Stimulated activated CD4-positive, alpha-beta T cell treated with anti-CD3 and anti-CD28 coated beads, Interleukin-1b, Interleukin-23, amount 100 ng/mL, for 24 hours (primary cell): Measurements from ENCODE around the gene ENTPD1.

ENCODE experiments used
- DNase-seq, 4 experiments: peaks; one replicate each; pipeline ENCODE4 v3.0.0-alpha.2; 2020; ENCODE audit warnings: low read depth in 4 of 4, low spot score in 1 of 4

ENTPD1 gene

DNA sequence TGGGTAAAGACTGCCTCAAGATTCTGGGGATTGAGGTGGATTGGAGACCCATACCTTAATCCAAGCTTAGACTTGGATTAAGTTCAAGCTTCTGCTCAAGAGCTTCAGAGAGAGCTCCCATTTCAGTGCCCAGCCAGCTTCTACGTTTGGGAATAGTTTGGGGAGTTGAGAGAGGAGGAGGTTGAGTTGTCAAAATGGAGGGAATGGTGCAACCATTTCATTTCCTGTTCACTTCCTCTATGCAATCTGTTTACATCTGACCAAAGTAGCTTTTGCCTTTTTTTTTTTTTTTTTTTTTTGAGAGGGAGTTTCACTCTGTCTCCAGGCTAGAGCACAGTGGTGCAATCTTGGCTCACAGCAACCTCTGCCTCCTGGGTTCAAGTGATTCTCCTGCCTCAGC, 65.8 kb downstream of the ENTPD1 start:
- no peak for DNase-seq

DNA sequence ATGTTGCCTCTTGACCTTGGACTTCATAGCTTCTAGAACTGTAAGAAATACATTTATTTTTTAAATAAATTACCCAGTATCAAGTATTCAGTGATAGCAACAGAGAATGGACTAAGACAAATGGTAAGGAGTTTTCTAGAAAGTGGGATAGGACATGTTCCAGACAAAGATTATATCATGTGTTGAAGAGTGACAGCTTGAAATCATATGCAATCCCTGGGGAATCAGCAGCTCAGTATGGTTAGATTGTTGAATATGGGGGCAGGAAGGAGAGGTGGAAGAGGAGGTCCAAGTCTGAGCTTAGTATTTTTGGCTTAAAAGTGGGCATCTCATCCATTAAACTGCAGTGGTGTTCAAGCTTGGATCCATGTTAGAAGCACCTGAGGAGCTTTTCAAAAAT, 74.1 kb downstream of the ENTPD1 start:
- no peak for DNase-seq

DNA sequence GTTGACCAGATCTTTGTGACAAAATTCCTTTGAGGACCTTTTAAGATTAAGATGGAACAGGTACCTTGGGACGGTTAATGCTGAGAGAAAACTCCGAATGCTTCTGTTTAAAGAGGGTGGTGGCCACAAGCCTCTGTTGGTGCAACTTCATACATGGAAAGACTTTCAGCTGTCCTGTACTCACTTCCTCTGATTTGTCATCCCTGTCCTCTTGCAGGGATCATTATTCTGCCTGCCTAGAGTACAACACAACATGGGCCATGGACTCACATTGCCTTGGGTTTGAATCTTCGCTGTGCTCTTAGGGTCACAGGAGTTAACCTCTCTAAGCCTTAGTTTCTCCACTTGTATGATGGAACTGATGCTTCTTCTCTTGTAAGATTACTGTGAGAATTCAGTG, 75.1 kb downstream of the ENTPD1 start:
- DNase-seq: no peak

DNA sequence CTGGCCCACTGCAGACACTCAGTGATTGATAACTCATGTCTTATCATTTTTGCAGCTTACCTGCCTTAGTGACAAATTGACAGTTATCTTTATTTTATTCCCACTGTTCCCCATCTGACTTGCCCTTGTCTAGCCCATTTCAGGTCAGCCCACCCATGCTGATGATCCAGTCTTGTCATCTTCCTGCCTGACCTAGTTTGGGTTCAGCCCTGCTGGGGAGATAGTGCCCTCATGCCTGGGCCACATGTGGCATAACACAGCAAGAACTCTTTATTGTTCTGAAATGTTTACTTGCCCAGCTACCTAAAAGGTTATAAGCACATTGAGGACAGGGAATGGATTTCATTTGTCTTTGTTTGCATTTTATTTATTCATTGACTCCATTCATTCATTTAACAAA, 75.6 kb downstream of the ENTPD1 start:
- no peak for DNase-seq

DNA sequence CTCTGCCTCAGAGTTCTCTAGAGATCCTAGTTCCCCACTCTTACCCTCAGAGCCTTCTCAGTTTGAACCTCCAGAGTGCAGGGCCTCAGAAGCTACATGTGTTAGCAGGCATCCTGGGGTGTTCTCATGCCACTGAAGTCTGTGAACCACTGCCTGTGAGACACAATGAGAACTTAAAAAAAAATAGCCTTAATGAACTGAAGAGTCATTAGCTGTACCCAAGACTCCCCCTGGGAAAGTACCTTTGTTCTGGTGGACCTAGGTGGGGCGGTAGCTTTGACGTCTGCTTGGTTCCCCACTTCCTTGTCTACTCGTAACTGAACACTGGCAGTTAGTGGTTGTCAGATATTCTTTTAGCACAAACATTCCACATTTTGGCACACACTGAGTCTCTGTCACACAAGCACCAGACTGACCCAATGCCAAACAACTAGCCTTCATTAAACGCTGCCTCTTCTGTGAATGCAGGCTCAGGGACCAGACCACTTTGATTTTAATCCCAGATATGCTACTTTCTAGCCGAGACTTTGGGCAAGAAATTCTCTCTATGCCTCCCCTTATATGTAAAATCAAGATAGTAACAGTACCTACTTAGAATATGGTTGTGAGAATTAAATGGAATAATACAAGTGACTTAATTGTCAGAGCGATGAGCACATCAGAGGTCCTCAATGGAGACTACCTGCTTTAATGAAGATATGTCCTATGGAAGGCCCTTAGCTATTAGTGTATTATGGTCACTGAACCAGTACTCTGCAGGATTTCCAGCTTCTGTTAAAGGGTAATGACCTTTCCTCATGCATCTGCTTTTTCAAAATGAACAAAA, 76.5 kb downstream of the ENTPD1 start:
- no peak for DNase-seq

DNA sequence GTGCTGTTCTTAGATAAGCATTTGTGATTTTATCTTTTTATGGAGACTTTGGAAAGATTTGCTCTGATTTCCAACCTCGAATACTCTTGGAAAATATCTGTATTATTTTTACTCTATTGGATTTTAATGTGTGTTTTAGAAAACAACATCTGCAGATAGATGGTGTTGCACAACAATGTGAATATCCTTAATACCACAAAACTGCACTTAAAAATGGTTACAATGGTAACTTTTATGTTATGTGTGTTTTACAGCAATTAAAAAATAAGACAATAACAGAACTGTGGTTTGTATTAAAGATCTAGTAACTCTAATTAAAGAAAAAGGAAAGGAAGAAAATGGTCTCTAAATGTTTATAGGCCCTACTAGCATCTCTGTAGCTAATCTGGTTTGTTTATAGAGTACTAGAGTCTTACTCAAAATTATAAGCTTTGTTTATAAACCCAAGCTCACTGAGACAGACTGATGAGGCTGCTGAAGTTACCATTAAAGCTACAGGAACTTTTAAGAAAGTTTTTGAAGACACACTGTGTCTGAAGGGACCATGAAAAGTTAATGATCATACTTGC, 77.2 kb downstream of the ENTPD1 start:
- DNase-seq: no peak

DNA sequence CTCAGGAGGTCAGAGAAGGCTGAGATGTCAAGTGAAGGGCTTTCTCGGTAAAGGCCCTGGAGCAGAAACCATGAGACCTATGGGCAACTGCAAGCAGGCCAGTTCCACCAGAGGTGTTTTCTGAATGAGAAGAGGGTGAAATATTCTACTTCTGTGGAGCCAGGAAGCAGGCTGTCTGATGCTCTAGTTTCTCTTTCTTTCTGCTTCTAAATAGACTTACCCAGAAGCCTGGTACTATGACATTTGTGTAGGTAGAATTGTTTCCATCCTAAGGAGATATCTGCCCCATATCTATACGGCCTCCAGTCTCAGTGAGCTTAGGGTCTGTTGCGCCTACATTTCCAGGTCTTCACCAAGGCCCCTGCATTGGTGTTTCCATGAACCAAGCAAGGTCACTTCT, 78.4 kb downstream of the ENTPD1 start:
- no peak for DNase-seq

DNA sequence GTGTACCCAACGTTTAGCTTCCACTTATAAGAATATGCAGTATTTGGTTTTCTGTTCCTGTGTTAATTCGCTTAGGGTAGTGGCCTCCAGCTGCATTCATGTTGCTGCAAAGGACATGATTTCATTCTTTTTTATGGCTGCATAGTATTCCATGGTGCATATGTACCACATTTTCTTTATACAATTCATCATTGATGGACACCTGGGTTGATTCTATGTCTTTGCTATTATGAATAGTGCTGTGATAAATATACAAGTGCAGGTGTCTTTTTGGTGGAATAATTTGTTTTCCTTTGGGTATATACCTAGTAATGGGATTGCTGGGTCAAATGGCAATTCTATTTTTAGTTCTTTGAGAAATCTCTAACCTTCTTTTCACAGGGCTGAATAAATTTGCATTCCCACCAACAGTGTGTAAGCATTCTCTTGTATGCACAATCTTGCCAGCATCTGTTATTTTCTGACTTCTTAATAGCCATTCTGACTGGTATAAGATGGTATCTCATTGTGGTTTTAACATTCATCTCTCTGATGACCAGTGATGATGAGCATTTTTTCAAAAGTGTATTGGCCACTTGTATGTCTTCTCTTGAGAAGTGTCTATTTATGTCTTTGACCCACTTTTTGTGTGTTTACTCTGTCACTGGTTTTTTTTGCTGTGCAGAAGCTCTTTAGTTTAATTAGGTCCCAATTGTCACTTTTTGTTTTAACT, 79.3 kb downstream of the ENTPD1 start:
- no peak for DNase-seq

DNA sequence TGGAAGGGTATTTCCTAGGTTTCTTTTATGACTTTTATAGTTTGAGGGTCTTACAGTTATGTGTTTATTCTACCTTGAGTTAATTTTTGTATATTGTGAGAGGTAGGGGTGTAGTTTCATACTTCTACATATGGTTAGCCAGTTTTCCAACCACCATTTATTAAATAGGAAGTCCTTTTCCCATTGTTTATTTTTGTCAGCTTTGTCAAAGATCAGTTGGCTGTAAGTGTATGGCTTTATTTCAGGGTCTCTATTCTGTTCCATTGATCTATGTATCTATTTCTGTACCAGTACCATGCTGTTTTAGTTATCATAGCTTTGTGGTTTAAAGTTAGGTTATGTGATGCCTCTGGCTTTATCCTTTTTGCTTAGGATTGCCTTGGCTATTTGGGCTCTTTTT, 79.9 kb downstream of the ENTPD1 start:
- DNase-seq: no peak

DNA sequence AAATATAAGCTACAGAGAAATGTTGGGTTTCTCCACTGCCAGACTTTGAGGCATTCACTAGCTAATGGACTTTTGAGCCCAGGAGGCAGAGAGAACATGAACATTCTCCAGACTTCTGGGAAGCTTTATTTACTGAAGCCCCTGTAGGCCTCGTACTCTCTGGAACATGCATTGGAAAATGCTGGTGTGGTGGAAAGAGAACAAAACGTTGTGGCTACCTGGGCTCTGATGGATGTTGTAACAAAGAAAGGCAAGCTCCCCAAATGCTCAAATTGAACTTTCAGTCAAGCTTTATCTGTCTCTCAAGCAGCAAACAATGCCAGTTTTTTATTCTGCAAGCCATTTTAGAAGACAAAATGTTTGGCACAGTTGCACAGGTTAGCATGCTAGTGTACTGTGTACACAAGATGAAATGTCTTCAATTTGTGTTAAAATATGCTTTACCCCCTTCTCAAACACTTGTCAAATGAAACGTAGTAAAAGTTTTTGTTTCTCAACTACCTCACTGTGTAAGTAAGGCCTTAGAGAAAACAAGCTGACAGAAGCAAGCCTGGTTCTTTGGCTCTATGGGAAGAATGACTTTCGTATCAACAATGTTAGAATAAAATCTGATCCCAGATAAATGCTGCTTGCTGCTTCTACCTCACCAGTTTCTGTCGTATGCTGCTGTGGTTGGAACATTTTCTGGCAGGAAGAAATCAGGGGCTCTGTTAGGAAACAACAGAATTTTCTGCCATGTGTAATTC, 80.8 kb downstream of the ENTPD1 start:
- no peak for DNase-seq

DNA sequence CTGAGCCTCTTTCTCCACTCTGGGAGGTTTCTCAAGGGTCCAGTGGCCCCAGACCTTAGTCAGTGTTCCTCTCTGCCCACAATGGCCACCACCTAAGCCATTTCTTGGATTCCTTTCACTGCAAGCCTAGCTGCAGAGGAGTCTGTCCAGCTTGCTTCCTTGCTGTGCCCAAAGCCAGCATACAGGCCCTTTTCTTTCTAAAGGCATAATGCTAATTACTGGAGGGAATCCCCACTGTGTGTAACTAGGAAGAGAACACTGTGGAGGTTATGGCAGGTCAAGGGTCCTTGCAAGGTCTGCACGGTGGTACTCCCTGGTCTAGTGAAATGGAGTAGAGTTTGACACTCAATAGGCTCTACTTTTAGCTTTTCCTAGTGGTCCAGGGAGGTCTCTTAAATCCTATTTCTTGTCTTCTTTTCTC, 81.4 kb downstream of the ENTPD1 start:
- DNase-seq: no peak

DNA sequence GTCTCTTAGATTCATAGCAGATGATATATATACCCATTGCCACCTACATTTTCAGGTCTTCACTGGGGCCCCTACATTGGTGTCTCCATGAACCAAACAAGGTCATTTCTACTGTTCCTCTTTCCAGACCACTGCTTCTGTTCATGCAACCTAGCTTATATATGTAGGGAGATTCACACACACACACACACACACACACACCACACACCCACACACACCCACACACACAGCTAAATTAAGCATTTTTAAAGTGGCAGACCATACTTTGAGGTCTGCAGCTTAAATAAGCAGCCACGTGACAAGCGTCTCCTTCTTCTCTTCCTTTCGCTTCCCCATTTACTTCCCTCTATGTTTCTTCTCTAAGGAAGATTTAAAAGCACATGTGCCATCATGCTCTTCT, 81.8 kb downstream of the ENTPD1 start:
- DNase-seq: no peak

DNA sequence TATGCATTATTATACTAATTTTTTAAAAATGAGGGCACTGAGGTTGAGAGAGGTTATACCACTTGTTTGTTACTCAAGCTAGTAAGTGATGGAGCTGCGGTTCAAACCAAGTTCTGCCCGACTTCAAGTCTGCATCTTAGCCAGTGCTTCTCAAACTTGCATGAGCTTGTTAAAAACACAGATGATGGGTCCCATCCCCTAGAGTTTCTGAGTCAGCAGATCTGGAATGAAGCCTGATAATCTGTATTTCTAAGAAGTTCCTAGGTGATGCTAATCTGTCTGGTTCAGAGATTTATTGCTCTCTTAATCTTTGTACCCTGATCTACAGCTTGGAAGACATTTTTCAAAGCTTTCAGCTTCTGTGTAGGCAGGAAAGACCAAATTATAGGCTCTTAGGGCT, 84.2 kb downstream of the ENTPD1 start:
- DNase-seq: no peak

DNA sequence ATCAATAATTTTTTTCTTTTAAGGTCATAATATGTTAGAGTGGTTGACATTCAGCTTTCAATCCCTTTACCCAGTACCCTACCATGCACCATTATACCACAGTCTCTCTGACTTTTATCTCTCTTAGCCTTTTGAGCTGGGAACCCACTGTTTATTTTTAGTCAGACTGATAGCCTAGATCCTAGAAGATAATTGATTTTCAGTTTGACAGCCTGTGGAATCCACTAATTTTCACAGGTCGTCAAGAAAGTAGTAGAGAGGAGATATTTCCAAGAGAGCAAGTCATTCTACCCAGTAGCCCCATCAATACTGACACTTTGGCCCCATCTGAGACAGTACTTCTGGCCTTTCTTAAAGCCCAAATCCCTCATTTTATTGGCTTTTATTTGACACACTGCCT, 84.7 kb downstream of the ENTPD1 start:
- DNase-seq: no peak

DNA sequence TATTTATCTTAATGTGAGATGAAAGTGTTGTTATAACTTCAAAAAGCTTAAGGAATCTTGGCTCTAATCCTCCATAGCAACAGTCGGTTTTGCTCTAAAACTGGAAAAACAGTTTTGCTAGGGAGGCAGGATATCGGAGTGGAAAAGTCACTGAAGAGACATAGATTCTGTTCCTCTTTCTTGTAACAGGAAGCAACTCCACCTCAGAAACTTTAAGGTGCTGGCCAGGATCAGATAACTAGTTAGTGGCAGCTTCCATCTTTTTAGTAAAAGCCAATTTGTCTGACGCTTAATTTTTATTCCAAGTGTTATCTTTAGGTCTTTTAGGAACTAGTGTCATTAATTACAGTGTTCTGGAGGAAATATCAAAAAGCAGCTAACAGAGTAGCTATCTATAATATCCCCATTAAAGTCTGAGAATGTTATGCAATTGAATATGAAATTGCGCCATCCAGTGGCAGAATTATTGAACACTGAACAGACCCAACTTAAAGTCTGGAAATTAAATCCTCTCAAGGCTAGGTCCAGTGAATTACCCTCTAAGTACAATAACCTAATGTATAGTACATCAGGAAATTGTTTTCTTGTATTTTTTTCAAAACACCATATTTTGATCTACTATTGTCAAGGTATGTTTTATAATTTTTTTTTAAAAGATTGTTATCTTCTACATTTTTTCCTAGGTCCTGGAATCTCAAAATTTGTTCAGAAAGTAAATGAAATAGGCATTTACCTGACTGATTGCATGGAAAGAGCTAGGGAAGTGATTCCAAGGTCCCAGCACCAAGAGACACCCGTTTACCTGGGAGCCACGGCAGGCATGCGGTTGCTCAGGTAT, 85.9 kb downstream of the ENTPD1 start:
- DNase-seq: no peak

DNA sequence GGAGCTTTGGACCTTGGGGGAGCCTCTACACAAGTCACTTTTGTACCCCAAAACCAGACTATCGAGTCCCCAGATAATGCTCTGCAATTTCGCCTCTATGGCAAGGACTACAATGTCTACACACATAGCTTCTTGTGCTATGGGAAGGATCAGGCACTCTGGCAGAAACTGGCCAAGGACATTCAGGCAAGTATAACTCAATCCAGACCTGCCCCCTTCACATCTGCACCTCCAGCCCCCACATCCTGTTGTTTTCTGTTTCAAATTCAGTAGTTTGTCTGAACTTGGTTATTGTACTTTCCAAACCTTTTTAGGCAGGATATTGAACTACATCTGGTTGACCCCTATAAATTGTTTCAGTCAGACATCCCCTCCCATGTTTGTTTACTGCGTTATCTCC, 89.4 kb downstream of the ENTPD1 start:
- no peak for DNase-seq

DNA sequence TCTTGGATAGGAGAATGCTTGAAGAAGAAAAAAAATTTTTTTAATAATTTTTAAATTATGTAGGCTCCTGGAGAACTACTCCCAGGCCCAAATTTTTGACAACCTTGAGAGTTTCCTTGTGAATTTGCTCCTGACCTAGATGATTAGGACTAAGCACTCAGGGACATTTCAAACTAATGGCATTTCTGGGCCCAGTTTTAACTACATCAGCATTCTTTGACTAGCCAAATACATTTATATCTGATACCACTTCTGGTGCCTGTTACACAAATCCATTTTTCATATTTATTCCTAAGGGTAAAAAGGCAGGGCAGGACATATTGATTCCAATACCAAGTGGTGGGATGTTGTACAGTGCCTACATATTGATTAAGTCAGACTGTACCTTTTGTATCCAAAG, 91.0 kb downstream of the ENTPD1 start:
- DNase-seq: no peak

DNA sequence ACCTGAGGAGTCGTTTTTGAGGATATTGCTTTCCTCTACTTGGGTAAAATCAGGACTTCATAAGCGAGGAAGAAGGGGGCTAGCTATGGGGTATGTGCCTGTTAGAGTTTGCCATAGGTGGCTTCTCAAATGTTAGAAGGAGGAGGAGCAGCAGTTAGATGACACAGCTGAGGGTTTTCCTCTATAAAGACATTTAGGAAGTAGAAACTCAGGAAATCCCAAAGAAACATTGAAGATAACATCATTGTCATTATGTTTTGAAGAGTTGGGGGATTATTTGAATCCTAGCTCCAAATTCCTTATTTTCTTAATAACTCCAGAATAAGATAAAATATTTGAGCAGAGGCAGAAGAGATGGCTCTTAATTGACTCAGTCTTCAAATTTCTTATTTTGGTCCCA, 92.9 kb downstream of the ENTPD1 start:
- DNase-seq: no peak

DNA sequence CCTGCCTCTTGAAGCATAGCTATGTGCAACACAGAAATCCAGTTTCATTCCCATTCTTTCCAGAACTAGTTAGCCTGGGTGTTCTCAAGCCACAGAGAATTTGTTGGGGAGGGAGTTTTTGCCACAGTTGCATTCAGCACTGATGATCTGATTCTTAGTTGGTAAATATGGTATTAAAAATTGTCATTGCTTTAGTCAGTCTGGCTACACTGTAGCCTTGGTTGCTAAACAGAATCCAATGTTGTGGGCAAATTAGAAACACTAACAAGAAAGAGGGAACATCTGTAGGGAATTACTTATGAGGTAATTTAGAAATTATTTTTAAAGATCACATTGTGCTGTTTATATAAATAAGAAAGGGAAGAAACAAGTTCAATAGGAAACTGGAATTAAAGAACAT, 94.8 kb downstream of the ENTPD1 start:
- DNase-seq: no peak

DNA sequence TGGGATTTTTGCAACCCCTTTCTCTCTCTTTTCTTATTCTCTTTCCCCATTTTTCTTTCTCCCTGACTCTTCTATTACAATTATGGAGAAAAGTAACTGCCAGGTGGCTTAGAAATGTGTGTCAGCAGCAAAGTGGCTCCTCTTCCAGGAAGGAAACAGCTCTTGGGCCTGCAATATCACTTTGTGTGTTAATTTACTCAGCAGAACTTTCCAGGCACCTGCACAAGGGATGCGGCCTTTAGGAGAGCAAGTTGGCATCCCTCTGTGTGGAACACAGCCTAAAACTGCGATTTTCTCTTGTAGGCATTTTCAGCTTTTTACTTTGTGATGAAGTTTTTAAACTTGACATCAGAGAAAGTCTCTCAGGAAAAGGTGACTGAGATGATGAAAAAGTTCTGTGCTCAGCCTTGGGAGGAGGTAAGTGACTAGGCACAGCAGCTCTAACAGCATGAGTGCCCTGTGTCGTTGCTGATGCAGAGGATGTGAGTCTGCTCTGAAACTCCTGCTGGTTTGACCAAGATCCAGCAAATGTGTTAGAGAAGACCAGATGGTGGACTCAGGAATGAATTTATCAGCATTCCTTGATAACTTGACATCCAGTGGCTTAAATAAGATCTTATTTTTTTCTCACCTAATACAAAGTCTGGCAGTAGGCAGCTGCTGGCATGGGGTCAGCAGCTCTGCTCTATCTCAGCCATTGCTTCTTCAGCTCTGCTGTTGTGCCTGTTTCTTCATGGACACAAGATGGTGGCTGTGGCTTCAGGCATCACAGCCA, 104.4 kb downstream of the ENTPD1 start:
- DNase-seq: no peak
